IPS-18c (cell line): ENCODE results near the gene KAZALD1.

Experiments
- H3K4me3 ChIP-seq: 2 replicates; pipeline ENCODE4 v1.7.0; 2013; ENCODE audit warnings: low read depth, mild to moderate bottlenecking, low read length, moderate library complexity; ENCODE audit not compliant: insufficient read depth
- H3K9me3 ChIP-seq: one replicate; pipeline ENCODE4 v1.6.1; 2013; ENCODE audit warnings: mild to moderate bottlenecking, low read length, moderate library complexity; ENCODE audit not compliant: control insufficient read depth, insufficient read depth

Gene KAZALD1

GRCh38 chr10:101042118-101042517 is 19.7 kb upstream of the KAZALD1 start:
- Histone ChIP-seq H3K9me3 (no peaks in the 10 kb centered on the region), H3K4me3 (0 out of 2 replicates have a peak overlapping the region, but pooled peaks have one; percentile 62)

DNA sequence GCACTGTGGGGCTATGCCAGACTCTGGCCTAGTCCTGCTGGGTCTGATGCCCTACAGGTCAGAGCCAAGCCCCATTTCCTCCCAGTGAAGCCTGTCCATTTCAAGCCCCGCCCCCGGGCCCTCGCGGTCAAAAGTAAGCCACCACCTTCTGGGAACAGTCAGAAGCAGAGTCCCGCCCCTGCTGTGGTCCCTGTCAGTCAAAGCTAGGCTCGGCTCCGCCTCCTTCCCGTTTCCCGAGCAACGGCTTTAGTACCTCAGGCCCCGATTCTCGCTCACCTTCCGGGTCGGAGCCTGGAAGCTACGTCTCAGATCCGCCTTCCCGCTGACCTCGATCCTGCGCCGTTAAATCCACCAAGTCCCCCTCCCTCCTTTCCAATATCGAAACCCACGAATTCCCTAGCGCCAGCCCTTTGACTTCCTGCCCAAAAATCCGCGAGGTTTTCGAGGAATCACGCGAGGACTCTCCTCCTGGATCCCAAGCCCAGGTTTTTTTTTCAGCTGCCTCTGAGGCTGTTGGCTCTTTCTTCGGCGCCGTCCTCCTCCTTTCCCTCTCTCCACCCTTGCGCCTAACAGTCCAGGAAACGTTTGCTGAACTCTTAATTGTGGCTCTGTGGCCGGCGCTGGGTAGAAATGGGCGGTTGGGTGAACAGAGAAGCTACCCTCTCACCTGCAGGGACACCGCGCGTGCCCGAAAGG is 19.0 kb upstream of the KAZALD1 start:
- Histone ChIP-seq H3K4me3 (peak overlapping the region; percentile 62), H3K9me3 (no peaks in the 10 kb centered on the region)

GRCh38 chr10:101043363-101043707 is 18.5 kb upstream of the KAZALD1 start:
- H3K9me3 ChIP-seq, result no peaks in the 10 kb centered on the region

DNA sequence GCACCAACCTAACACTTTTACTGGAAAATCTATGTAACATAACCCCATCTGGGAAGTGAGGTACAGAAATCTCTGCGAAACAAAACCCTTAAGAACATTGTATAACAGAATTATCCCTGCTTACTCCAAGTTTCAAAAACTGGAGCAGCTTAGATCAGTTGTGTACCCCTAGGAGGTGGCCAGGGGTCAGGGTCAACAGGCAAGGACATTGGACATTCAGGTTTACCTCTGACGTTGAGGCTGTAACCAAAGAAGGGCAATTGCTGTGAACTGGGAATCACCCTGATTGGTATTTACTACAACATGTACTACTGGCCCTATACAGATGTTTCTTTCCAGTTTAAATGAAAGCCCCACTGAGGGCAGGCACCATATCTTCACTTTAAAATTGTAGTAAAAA is 17.7 kb upstream of the KAZALD1 start:
- H3K9me3 ChIP-seq, result no peaks in the 10 kb centered on the region
- H3K4me3 ChIP-seq, result no peak overlapping the region

More at GRCh38 chr10:101043363-101043707, 18.5 kb upstream of the KAZALD1 start:
- H3K4me3 ChIP-seq, result peak overlapping the region; percentile 62; the same call in 1 of the 2 replicates

GRCh38 chr10:101046332-101047238 is 15.2 kb upstream of the KAZALD1 start:
- H3K9me3 ChIP-seq, result no peaks in the 10 kb centered on the region
- H3K4me3 ChIP-seq, result no peak overlapping the region

DNA sequence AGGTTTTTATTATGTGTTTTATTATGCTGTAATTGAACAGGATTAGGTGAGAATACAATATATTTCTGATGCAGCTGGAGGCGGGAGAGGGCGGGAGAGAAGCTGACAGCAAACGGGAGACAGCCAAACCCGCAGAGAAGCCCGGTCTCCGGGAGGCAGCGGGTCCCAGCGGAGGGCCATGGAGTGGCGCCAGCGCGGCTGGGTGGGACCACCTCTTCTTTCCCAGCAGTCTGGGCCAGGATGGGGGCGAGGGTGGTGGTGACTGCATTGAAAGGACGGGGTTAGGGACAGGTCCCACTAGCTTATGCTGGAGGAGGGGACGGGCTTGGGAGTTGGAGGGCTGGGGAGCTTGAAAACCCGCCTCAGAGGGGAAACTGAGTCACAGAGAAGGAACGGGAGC is 14.5 kb upstream of the KAZALD1 start:
- no peaks in the 10 kb centered on the region for H3K9me3 ChIP-seq
- 0 out of 2 replicates have a peak overlapping the region, but pooled peaks have one; percentile 16 for H3K4me3 ChIP-seq

GRCh38 chr10:101047961-101048892 is 13.6 kb upstream of the KAZALD1 start:
- Histone ChIP-seq H3K9me3 (no peaks in the 10 kb centered on the region), H3K4me3 (peak overlapping the region; percentile 36)

GRCh38 chr10:101050208-101051069 is 11.3 kb upstream of the KAZALD1 start:
- Histone ChIP-seq H3K9me3 (no peaks in the 10 kb centered on the region), H3K4me3 (0 out of 2 replicates have a peak overlapping the region, but pooled peaks have one; percentile 0)

DNA sequence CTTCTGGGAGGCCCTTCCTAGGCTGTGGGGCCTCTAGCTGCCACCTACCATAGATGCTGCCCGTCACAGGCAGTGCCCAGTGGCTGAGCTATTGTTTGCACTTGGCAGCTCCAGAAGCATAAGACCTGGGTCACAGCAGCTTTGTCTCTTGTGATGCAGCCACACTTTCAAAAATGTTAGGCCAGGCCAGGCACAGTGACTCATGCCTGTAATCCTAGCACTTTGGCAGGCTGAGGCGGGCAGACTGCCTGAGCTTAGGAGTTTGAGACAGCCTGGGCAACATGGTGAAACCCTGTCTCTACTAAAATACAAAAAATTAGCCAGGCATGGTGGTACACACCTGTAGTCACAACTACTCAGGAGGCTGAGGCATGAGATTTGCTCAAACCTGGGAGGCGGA is 9.5 kb upstream of the KAZALD1 start:
- H3K4me3 ChIP-seq, result no peak overlapping the region
- no peaks in the 10 kb centered on the region for H3K9me3 ChIP-seq

- H3K4me3 ChIP-seq, result no peak overlapping the region
- H3K9me3 ChIP-seq, result no peaks in the 10 kb centered on the region
These were observed 8.3 kb upstream of the KAZALD1 start for GRCh38 chr10:101053516-101053915.

DNA sequence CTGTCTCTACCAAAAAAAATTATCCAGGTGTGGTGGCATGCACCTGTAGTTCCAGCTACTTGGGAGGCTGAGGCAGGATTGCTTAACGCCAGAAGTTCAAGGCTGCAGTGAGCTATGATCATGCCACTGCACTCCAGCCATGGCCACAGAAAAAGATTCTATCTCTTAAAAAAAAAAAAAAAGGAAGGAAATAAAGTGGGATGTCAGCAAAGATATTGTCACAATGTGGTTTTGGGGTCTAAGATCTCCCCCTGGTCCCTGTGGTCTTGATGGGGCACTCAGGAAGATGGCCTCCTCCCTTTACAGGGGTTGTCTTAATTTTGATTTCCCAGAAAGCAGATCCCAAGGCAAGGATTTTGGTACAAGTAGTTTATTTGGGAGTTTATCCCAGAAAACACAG is 7.4 kb upstream of the KAZALD1 start:
- Histone ChIP-seq H3K4me3 (no peak overlapping the region), H3K9me3 (no peaks in the 10 kb centered on the region)

GRCh38 chr10:101054876-101055275 is 6.9 kb upstream of the KAZALD1 start:
- H3K9me3 ChIP-seq, result no peaks in the 10 kb centered on the region
- no peak overlapping the region for H3K4me3 ChIP-seq

DNA sequence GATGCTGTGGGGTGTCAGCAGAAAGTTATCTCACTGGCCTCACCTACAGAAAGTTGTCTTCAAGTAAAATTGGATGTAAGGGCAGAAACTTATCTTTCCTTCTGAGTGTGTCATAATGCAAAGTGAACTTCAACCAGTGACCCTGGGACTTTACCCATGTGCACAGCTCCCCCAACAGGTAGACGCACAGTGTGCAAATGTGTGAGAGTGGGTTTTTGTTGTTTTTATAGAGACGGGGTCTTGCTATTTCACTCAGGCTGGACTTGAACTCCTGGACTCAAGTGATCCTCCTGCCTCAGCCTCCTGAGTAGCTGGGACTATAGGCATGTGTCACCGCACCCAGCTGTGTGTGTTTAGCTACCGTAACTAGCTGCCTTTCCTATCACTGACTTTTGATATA is 6.4 kb upstream of the KAZALD1 start:
- Histone ChIP-seq H3K9me3 (no peaks in the 10 kb centered on the region), H3K4me3 (no peak overlapping the region)

DNA sequence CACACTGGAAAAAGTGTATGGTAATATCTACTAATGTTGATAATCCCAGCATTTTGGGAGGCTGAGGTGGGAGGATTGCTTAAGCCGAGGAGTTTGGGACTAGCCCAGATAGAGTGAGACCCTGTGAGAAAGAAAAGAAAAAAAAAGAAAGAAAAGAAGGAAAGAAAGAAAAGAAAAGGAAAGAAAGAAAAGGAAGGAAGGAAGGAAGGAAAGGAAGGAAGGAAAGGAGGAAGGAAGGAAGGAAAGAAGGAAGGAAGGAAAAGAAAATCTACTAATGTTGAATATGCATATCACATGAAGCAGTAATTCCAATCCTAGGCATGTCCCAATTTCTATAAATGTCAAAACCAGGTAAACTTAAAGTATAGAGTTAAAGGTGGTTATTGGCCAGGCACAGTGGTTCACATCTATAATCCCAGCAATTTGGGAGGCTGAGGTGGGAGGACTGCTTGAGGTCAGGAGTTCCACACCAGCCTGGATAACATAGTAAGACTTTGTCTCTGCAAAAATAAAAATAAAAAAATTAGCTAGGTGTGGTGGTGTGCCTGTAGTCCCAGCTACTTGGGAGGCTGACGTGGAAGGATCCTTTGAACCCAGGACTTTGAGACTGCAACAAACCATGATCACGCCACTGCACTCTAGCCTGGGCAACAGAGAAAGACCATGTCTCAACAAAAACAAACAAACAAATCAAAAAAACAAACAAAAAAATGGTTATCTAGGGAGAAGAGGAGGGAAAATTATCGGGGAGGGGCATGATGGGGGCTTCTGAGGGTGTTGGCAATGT is 5.2 kb upstream of the KAZALD1 start:
- Histone ChIP-seq H3K9me3 (peaks cover 3% of the 10 kb centered on the region), H3K4me3 (no peak overlapping the region)

GRCh38 chr10:101060036-101060950 is 1.5 kb upstream of the KAZALD1 start:
- Histone ChIP-seq H3K4me3 (peak overlapping the region; percentile 87), H3K9me3 (peaks cover 3% of the 10 kb centered on the region)
